NCI-H187 (cell line): ENCODE measurements around the gene CERS6.
A peak's percentile ranks its signal among the peaks of the same experiment; 100 is the strongest.
"Not testable (repeated sequence)": the region's sequence is repeated elsewhere in the genome, so short reads cannot be mapped to it uniquely, and the experiment has no call there.

Experiments
- DNase-seq, 2 experiments: peaks; one replicate each; lab custom pipeline; 2025; lab: John Stamatoyannopoulos, UW

The CERS6 gene

GRCh38 chr2:168455645-168456520 is at the start of gene CERS6:
Gene CERS6 (plus strand): TSS chr2:168456272. CDS start chr2:168456449, 177 bp downstream.
- peak; percentile 19 to 79 for DNase-seq

DNA sequence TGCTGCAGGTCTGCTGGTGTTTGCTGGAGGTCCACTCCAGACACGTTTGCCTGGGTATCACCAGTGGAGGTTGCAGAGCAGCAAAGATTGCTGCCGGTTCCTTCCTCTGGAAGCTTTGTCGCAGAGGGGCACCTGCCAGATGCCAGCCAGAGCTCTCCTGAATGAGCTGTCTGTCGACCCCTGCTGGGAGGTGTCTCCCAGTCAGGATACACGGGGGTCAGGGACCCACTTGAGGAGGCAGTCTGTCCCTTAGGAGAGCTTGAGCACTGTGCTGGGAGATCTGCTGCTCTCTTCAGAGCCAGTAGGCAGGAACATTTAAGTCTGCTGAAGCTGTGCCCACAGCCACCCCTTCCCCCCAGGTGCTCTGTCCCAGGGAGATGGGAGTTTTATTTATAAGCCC is 43.8 kb upstream of the CERS6 start:
- not testable (repeated sequence) for DNase-seq

- not testable (repeated sequence) for DNase-seq
Observed at GRCh38 chr2:168413101-168413500, 43.0 kb upstream of the CERS6 start.

DNA sequence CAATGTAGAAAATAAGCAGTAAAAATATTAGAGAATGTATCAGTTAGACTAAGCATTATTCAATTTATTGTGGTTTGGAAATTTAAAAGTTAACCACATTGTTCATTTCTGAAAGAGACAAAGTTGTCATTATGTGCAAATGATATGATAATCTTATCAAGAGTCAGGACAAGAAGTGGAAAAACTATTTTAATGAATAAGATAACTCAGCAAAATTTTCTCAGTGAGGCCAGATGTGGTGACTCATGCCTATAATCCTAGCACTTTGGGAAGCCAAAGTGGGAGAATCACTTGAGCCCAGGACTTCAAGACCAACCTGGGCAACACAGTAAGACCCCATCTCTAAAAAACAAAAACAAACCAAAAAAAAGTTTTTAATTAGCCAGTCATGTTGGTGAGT is 39.5 kb upstream of the CERS6 start:
- no peak for DNase-seq

- no peak for DNase-seq
Observed at GRCh38 chr2:168422584-168422983, 33.5 kb upstream of the CERS6 start.

DNA sequence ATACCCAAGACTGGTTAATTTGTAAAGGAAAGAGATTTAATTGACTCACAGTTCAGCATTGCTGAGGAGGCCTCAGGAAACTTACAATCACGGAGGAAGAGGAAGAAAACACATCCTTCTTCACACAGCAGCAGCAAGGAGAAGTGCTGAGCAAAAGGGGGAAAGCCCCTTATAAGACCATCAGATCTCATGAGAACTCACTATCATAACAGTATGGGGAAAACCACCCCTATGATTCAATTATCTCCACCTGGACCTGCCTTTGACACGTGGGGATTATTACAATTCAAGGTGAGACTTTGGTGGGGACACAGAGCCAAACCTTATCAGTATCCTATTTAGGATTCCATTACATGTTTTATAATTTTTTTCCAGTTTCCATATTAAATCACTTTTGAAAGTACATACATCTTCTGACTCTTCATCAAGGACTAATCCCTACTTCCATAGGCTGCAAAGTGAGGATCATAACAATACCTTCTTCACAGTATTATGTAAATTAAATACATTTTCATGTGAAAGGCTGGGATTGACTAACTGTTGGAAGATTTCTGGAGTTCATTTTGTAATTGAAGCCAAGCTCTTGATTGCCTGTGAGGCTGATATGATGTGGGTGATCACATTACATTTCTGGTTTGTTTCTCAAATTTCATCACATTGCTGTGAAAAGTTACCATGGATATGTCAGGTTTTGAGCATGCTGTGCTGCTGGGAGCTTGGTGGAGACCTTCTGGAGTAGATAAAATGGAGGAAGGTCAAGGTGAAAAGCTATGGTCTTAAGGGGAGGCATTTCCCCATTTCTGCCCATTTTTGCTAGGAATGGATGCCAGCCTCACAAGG is 31.7 kb upstream of the CERS6 start:
- DNase-seq: no peak

DNA sequence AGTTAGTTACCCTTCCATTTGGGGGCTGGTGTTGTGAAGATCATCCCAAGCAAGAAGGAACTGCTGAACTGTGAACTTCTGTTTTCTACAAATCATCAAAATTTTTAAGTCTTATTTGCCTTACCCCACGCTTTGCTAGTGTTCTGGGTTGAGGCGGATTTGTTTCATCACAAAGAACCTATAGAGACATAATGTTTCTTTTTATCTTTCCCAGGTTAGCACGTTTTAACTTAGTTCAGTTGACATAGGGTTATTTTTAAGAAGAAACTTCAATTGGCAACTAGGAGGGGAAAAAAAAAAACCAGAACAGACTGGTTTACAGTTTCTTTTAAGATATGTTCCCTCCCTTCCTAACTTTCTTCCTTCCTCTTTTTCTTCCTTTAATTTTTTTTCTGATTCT is 31.1 kb upstream of the CERS6 start:
- no peak for DNase-seq

GRCh38 chr2:168426861-168427260 is 29.2 kb upstream of the CERS6 start:
- DNase-seq: no peak

GRCh38 chr2:168427451-168427850 is 28.6 kb upstream of the CERS6 start:
- DNase-seq: no peak

GRCh38 chr2:168428431-168428830 is 27.6 kb upstream of the CERS6 start:
- DNase-seq: no peak

DNA sequence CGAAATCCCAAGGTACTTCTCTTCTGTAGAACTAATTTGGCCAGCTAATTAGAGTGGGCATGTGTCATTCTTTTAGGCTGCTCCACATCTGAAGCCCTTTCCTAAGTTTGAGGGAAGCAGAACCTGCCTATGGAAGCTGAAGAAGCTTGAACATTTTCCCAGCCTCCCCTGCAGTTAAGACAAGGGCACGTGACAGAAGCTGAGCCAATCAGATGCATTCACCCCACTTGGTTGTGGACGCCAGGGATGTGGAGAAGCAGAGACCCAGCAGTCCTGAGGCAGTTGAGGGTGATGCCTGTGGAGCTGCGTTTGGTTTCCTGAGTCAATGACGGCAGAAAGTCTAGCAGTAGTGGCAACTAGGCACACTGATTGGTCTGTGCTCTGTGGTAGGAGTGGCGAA is 26.1 kb upstream of the CERS6 start:
- DNase-seq: no peak

DNA sequence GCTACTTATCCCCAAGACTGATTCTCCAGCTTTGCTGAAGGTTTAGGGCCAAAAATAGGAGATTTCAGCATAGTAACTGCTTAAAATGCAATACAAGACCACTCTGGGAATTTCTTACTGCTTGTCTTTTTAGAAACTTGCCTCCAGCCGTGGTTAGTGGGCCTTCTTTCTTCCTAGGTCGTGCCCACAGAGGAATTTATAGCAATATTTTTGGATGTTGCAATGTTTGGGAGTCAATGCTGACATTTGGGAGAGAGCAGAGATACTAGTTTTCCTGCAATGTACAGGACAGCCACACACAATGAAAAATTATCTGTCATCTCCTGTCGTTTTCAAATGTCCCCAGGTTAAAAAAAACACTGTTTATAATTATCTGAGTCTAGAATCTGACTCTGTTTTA is 25.6 kb upstream of the CERS6 start:
- no peak for DNase-seq

GRCh38 chr2:168431301-168432024 is 24.6 kb upstream of the CERS6 start:
- no peak for DNase-seq

DNA sequence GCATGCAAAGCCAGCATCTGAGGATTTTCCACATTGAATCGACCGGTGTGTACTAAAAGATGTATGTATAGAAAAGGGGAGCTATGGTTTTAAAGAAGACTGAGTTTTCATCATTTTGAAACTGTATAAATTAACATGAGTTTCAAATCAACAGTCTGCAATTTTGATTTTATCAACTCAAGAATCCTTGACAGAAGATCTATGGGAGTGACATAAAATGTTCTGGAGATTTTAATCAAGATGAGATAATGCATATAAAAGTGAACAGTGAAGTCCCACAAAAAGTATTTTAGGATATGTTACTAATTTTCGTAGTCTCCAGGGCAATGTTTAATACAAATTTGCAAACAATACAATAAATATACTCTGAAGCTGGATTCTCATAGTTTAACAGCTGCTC is 24.0 kb upstream of the CERS6 start:
- DNase-seq: no peak

DNA sequence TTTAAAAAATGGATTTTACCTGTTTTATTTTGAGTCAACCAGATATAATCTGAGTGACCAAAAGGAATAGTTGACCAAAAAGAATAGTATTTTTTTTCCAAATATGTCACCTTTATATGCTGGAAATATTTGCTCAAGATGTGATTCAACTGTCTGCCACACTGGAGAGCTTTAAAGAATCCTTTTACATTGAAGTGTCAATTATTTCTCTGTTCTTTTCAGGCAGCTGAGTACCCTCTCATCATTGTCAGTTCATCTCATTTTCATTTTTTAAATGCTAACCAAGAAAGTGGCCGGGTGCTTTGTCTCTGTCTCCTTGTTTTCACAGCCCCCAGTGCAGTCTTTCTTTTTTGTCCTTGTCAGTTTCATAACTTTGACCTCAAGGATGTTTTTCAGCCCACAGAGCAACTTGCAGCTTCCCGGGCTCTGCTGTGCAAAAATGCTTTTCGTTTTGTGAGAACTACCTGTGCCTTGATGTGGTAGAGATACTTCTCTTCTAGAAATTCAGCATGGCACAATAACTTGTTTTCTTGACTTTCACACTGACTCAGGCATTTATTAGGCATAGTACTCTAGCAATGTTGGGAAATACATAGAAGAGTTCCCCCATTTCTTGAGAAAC is 23.4 kb upstream of the CERS6 start:
- peak in 1 of 2 experiments; percentile 13 for DNase-seq

- DNase-seq: no peak
Observed at GRCh38 chr2:168433527-168433926, 22.5 kb upstream of the CERS6 start.

- DNase-seq: peak; percentile 77 to 95
Observed at GRCh38 chr2:168434146-168434545, 21.9 kb upstream of the CERS6 start.

- DNase-seq: no peak
Observed at GRCh38 chr2:168436840-168437239, 19.2 kb upstream of the CERS6 start.

- no peak for DNase-seq
Observed at GRCh38 chr2:168438553-168438952, 17.5 kb upstream of the CERS6 start.

- no peak for DNase-seq
Observed at GRCh38 chr2:168439536-168439935, 16.5 kb upstream of the CERS6 start.

GRCh38 chr2:168441214-168441872 is 14.7 kb upstream of the CERS6 start:
- no peak for DNase-seq
